ENCODE measurements around the gene GNA12.

DNA sequence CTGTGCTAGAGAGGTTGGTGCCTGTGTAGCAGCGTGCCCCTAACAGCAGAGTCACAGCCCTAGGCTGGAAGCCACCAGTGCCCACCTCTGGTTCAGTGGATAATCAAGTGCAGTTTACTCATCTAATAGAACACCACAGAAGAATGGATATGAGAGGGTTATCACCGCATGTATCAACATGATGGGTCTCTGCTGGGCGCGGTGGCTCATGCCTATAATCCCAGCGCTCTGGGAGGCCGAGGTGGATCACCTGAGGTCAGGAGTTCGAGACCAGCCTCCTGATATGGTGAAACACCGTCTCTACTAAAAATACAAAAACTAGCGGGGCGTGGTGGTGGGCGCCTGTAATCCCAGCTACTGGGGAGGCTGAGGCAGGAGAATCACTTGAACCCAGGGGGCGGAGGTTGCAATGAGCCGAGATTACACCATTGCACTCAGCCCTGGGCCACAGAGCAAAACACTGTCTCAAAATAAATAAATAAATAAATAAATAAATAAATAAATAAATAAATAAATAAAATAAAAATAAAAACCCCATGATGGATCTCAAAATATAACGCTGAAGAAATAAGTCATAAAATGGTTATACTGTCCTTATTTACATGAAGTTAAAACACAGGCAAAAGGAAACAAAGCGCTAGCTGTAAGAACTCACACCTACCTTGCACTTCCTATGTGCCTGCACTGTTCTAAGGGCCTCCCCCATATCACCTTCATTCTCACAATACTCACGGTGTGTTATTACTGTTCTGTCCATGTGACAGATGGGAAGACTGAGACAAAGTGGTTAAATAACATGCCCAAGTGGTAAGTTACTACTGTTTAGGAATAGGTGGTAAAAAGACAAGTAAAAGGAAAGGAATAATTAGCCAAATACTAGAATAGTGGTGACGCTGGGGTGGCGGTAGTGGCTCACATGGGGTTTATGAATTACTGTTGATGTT lies 85.2 kb downstream of the GNA12 start:
- TF ChIP-seq CTCF (IDR thresholded peaks at IDR 0.05; ENCODE audit: insufficient read depth, low read length, poor library complexity, severe bottlenecking), result no peak
- no peak for TF ChIP-seq EZH2phosphoT487 (conservative IDR thresholded peaks at IDR 0.05; ENCODE audit: low read length)

Measured in SU-DHL-6 (cell line).